Astrocyte of the cerebellum (primary cell): ENCODE measurements around the gene OBI1.

Experiments
- DNase-seq: peaks from one replicate; pipeline ENCODE4 v3.0.0-alpha.2; 2011; ENCODE audit warnings: low read depth
- H3K4me3 ChIP-seq: 2 replicates; pipeline ENCODE4 v1.5.1; 2011; ENCODE audit warnings: mild to moderate bottlenecking, low read depth, low read length, moderate library complexity
- in situ Hi-C: cut with HindIII; loops from 2 replicates; pipeline ENCODE4 v1.10.0; 2017; ENCODE audit warnings: low sequenced_read_pairs
- TF ChIP-seq, protein P1 (sequence below): IDR thresholded peaks from 2 replicates; pipeline ENCODE4 v1.5.1; 2012; ENCODE audit warnings: low read length, low read depth, moderate library complexity, mild to moderate bottlenecking; ENCODE audit errors: missing control alignments

The OBI1 gene

GRCh38 chr13:78601124-78601873 lies 57.7 kb downstream of the OBI1 start:
- no peak overlapping the region for H3K4me3 ChIP-seq
- TF ChIP-seq, protein P1, sequence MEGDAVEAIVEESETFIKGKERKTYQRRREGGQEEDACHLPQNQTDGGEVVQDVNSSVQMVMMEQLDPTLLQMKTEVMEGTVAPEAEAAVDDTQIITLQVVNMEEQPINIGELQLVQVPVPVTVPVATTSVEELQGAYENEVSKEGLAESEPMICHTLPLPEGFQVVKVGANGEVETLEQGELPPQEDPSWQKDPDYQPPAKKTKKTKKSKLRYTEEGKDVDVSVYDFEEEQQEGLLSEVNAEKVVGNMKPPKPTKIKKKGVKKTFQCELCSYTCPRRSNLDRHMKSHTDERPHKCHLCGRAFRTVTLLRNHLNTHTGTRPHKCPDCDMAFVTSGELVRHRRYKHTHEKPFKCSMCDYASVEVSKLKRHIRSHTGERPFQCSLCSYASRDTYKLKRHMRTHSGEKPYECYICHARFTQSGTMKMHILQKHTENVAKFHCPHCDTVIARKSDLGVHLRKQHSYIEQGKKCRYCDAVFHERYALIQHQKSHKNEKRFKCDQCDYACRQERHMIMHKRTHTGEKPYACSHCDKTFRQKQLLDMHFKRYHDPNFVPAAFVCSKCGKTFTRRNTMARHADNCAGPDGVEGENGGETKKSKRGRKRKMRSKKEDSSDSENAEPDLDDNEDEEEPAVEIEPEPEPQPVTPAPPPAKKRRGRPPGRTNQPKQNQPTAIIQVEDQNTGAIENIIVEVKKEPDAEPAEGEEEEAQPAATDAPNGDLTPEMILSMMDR = no peak
- in situ Hi-C loops = no loop called here
- DNase-seq = no peak

DNA sequence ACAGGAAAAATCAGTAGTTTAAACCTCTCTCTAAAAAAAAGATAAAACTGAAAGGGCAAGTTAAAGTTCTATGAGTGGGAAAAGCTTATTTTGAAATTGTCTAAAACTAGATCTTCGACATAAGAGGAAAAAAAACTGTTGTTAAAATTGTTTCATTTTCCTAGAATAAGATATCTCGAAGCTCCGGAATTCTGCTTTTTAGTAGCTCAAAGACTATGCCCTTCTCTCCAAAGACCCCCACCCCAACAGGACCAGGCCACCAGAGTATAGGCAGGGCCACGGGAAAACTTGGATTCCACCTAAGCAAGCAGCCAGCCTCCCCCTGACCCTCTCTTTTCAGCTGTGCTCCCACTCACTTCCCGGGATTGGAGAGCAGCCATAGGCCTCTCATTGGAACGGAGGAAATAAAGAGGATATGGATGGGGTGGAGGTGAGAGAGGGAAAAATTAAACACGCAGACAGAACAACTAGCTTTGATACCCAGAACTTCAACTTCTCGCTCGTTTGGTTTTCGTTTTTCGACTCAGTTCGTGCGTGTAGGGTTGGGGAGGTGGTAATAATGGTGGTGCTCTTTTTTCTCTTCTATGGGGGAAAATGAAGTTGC lies 58.6 kb downstream of the OBI1 start:
- TF ChIP-seq, protein P1 = no peak
- H3K4me3 ChIP-seq = no peak overlapping the region
- in situ Hi-C loops = no loop called here
- no peak for DNase-seq

- in situ Hi-C loops = no loop called here
- TF ChIP-seq, protein P1 = no peak
- no peak overlapping the region for H3K4me3 ChIP-seq
- no peak for DNase-seq
Measured at GRCh38 chr13:78599645-78600279, 59.2 kb downstream of the OBI1 start.

DNA sequence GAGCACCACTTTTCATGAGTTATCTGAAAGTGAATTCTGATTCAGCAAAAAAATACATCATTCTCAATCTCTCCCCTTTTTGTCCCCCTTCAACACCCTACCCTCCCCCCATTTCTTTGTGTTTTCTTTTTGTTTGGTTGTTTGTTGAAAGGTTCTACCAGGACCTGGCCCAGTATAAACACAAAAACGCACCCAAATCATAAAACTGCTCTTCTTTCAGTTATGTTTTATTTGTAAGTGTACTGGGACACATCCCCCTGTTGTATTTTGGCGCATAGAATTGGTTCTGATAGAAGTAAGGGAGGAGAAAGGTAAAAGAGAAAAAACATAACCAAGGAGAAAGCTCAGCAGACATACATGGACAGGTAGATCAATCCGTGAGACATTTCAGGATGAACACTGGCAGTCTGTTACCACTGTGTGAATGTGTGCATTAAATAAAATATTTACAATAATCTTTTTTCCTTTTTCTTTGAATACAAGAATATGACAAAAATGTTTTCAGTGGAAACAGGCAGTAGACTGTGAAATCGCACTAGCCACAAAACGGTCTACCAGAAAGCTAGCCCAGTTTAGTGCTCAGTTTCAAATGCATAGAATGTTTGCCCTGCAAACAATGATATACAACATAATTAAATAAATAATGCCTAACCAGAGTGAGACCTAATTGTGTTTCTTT lies 59.9 kb downstream of the OBI1 start:
- TF ChIP-seq, protein P1 = no peak
- DNase-seq = no peak
- in situ Hi-C loops = no loop called here
- H3K4me3 ChIP-seq = no peak overlapping the region

DNA sequence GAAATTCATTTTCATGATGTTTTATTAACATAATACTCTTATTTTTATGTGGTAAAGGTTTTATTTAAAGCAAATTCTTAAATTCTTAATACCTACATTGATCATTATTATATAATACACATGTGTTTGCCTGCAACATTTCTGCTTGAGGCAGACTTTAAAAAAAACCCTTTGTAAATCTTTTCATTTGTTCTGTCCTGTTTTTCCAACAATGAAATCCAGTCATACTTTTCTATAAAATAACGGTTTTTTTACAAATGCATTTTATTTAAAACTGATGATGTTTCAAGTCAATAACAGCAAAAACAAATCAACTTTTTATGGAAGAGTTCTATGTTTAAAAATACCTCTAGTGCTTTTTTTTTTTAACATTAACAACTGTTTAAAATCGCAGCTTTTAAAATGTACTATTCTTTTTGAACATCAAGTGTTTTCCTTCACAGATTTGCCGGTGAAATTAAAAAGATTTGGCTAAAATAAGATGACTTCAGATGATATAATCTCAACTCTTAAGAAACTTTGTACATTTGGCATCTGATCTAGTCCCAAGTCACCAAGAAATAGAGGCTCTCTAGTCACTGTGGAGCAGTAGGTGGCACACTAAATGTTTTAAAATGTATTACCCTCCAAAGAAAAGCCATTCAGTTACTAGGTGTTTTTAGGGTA lies 60.7 kb downstream of the OBI1 start:
- in situ Hi-C loops = no loop called here
- TF ChIP-seq, protein P1 = no peak
- H3K4me3 ChIP-seq = no peak overlapping the region
- DNase-seq = no peak

DNA sequence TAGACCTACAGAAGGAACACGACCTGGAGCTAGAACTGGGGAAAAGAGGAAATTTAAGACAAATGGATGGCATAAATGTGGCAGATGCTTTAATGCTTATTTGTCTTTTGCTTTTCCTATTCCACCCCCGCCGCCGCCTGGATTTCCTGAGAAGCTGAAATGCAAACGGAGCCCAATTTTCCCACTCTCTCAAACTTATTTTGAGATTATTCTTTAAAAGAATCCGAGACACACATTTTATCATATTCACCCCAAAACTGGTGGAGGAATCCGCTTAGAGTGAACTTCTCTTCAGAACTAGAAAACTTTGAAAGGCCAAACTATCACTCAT lies 61.4 kb downstream of the OBI1 start:
- DNase-seq = no peak
- TF ChIP-seq, protein P1 = no peak
- in situ Hi-C loops = no loop called here
- no peak overlapping the region for H3K4me3 ChIP-seq
